GM21786 (cell line): Measurements from ENCODE around the gene TNPO1.

Experiments used
- ATAC-seq: cut with Tn5 transposase; IDR thresholded peaks from one replicate; pipeline ENCODE4 v1.9.1; 2021; ENCODE audit not compliant: unreplicated experiment

The TNPO1 gene

GRCh38 chr5:72817671-72818266 is 1.3 kb downstream of the TNPO1 start:
- ATAC-seq = no peak

GRCh38 chr5:72818866-72819534 is 2.5 kb downstream of the TNPO1 start:
- peak; percentile 37 for ATAC-seq

GRCh38 chr5:72821776-72822175 is 5.3 kb downstream of the TNPO1 start:
- ATAC-seq = no peak

GRCh38 chr5:72822944-72823343 is 6.5 kb downstream of the TNPO1 start:
- no peak for ATAC-seq

- ATAC-seq = no peak
Measured at GRCh38 chr5:72829707-72830106, 13.2 kb downstream of the TNPO1 start.

DNA sequence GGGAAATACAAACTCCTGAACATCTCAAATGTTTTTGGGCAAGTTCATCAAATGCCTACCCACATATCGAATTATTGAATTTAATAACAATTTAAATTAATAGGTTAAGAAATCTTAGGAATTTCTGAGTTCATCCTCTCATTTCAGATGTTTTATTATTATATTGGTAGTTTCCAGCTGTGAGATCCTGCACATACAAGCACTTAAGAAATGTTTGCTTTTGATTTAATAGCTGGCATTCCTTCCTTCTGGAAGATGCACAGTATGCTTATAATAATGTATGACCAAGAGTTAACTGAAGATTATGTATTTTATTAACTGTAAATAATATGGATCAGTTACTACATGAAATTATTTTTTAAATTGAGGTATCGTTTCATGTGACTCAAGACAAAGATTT is 13.9 kb downstream of the TNPO1 start:
- ATAC-seq = no peak

GRCh38 chr5:72831685-72832084 is 15.2 kb downstream of the TNPO1 start:
- ATAC-seq = no peak

DNA sequence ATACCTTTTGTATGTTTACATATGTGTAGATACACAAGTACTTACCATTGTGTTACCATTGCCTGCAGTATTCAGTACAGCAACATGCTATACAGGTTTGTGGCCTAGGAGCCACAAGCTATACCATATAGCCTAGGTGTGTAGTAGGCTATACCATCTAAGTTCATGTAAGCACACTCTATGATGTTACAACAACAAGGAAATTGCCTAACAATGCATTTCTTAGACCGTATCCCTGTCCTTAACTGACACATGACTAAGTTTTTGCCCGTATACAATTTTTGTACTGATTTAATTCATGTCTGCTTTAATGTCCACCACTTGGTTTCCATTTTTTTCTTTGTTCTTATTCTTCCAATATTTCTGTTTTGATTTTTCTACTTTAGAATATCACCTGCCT is 18.5 kb downstream of the TNPO1 start:
- no peak for ATAC-seq

GRCh38 chr5:72835633-72836032 is 19.2 kb downstream of the TNPO1 start:
- no peak for ATAC-seq

DNA sequence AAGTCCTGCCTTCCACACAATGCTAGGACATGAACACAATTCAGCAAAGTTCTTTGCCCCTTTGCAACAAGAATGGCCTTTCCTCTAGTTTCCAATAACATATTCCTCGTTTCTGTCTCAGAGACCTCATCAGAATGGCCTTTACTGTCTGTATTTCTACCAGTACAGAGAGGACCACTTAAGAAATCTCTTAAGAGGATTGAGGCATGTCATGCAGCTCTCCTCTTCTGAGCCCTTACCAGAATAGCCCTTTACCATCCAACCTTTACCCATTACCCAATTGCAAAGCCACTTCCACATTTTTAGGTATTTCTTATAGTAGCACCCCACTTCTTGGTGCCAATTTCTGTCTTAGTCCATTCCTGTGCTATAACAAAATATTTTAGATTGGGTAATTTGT is 20.3 kb downstream of the TNPO1 start:
- ATAC-seq = no peak

DNA sequence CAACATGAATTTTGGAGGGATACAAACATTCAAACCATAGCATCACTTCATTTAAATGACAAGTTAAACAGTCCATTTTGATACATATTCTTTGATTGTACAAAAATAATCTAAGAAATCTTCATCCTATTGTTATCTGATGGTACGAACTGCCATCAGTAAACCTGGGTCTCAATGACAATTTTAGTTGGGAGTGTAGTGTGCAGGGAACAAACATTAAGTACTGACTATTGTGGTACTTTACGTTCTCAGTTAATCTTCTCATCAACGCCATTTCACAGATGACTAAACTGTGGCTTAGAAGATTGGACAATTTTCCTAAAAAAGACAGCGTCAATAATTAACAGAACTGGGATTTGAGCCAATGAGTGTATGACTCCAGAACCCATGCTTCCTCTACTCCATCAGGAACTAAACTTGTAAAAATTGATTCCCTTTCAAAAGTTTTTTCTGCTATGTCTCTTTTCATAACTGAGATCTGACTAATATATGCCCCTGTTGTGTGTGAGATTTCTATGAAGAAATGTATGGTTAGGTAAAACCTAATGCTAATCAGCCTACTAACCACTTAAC is 21.1 kb downstream of the TNPO1 start:
- no peak for ATAC-seq

- ATAC-seq = no peak
Measured at GRCh38 chr5:72840041-72840440, 23.6 kb downstream of the TNPO1 start.

- no peak for ATAC-seq
Measured at GRCh38 chr5:72841756-72842535, 25.5 kb downstream of the TNPO1 start.

DNA sequence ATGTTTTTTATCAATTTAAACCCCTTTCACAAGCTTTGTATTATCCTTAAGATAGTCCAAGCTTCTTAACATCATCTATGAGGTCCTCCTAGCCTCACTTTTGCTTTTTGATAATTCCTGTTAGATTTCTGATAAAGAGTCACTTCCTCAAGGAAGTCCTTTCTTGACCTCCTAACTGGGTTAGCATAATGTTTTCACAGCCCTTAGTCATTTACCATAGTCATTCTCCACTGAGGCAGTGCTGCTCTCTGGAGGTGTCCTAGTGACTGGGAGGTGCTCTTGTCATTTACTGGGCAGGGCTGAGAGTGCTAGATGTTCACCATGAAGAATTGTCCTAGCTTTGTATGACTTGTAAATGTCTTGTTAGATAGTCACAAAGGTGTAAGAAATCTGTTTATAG is 26.4 kb downstream of the TNPO1 start:
- ATAC-seq = no peak

DNA sequence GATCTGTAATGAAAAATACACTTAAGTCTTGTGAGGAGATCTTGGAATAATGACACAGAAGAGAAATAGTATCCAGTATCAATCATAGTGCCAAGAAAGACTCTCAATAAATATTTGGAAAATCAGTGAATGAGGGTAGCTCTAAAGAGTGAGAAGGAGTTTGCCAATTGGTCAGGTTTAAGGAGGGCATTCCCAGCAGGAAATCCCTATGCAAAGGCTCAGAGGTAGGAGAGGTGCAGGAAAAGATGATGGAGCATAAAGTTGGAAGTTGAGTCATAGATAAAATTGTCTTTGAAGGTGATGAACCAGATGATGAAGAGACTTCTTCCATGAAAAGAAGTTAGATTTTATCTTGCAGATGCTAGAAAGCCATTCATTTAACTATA is 27.8 kb downstream of the TNPO1 start:
- no peak for ATAC-seq

DNA sequence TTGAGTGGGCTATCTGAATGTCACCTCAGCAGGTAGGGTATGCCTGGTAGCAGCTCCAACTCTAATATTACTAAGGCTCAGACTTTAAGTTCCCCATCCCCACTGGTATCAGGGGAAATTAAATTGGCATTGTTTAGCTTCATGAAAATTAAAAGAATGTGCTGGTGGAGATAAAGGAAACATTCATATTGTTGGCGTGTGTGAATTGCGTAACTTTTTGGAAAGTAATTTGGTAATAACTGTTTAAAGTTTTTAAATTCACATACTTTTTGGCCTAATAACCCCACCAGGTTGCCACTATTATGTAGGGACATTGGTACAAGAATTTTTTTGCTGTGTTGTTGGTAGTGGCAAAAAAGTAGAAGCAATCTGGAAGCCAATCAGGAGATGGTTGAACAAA is 29.4 kb downstream of the TNPO1 start:
- ATAC-seq = no peak

- ATAC-seq = no peak
Measured at GRCh38 chr5:72846483-72846882, 30.0 kb downstream of the TNPO1 start.

DNA sequence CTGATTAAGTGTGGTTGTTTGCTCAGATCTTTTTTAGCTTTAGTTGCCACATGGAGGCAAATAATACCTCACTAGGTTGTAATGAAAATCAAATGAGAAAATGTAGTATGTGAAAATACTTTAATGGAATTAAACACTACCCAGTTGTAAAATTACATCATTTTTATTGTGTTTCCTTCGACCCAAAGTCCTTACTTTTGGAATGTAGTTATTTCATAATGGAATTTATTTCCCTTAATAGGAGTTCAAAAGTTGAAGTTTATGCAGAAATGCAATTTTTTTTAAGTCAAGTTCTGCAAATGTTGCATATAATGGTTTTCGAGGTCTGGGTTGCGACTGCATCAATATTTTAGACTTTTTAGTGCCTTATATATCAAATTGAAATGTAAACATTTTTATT is 31.0 kb downstream of the TNPO1 start:
- ATAC-seq = no peak

GRCh38 chr5:72847989-72848473 is 31.6 kb downstream of the TNPO1 start:
- ATAC-seq = peak; percentile 82

DNA sequence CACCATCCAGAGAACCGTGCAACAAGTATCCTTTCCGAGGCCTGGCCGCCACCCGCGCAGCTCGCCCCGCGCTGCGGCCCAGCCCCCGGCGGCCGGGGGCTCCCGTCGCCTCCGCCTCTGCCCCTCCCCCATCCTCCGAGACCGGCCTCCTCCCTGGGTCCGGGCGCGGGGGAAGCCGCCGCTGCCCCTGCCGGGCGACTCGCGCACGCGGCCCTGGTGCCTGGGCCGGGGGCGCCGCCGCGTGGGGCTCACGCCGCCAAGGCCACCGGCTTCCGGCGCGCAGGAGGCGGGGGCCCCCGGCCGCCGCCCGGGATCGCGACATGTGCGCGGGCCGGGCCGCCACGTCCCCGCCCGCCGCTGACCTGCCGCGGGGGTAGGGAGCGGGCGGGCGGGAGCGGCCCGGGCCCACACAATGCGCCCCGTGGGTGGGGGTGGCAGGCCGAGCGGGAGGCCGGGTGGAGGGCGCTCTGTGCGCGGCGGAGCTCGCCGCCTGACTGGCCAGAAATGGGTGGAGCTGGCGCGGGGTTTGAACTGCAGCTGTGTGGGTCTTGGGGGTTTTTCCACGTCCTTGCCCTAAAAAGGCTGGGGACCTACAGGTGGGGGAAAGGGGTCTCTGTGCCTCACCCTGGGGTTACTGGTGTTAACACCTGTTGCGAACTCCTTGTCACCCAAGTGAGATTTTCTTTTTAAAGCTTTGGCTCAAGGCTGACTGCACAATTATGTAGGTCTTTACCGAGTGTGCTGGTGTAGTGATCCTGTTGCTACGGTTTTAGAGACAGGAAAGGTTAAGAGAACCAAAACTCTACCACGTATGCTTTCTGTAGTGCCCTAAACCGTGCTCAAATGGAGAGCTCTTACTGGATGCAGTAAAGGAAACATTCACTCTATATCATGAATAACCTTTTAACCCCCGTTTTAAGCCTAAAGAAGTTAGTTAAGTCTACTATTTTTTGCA is 32.3 kb downstream of the TNPO1 start:
- peak; percentile 51 for ATAC-seq

DNA sequence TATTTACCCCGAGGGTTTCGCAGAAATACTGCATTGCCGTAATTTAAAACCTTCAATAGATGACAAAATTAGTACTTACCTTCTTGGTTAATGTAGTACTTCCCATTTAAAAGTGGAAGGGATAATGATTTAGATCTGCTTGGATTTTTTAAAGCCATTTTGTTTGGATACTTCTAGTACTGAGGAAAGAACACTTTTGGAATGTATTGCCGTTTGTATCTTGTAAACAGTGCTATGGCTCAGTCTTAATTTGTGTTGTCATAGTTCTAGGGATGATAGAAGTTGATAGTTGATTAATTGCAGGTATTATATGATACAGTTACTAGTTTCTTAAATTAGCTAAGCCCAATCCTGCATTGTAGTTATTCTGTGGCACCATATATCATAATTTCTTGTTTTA is 33.1 kb downstream of the TNPO1 start:
- no peak for ATAC-seq
